OCI-LY3 (cell line): ENCODE measurements around the gene RELL2.

Experiments used
- H2AFZ ChIP-seq: fragments of 200-600, 300-600 bp; shearing (Covaris generic); 2 replicates; pipeline ENCODE4 v1.6.0; 2014; ENCODE audit warnings: antibody characterized with exemption, low read depth, low read length
- H3K27ac ChIP-seq: fragments of 200-600, 300-600 bp; sonication (generic); 2 replicates; pipeline ENCODE4 v1.5.1; 2014; ENCODE audit warnings: mild to moderate bottlenecking, low read length, moderate library complexity, mixed read lengths
- H3K27me3 ChIP-seq: fragments of 200-600, 300-600 bp; sonication (generic); 2 replicates; pipeline ENCODE4 v1.6.1; 2014; ENCODE audit warnings: low read depth, low read length, mixed read lengths
- H3K36me3 ChIP-seq: fragments of 200-600, 300-600 bp; sonication (generic); replicated peaks from 2 replicates; pipeline ENCODE3; 2014; ENCODE audit warnings: low read depth, low read length, mixed read lengths
- H3K4me1 ChIP-seq: fragments of 300-600, 200-600 bp; sonication (generic); 2 replicates; pipeline ENCODE4 v1.6.1; 2014; ENCODE audit warnings: low read length, mixed read lengths
- H3K4me2 ChIP-seq: fragments of 200-600, 300-600 bp; sonication (generic); 2 replicates; pipeline ENCODE4 v1.6.1; 2014; ENCODE audit warnings: low read length, mixed read lengths
- H3K4me3 ChIP-seq: fragments of 300-600, 200-600 bp; sonication (generic); 2 replicates; pipeline ENCODE4 v1.5.1; 2014; ENCODE audit warnings: antibody characterized with exemption, mild to moderate bottlenecking, low read length, moderate library complexity
- H3K79me2 ChIP-seq: fragments of 300-600, 200-600 bp; shearing (Covaris generic); 2 replicates; pipeline ENCODE4 v1.6.1; 2014; ENCODE audit warnings: mild to moderate bottlenecking, low read length, mixed read lengths
- H3K9ac ChIP-seq: fragments of 300-600, 200-600 bp; shearing (Covaris generic); 2 replicates; pipeline ENCODE4 v1.6.0; 2014; ENCODE audit warnings: mild to moderate bottlenecking, low read length, moderate library complexity
- H3K9me3 ChIP-seq: fragments of 200-600, 300-600 bp; shearing (Covaris generic); 2 replicates; pipeline ENCODE4 v1.6.1; 2014; ENCODE audit warnings: low read length, mixed read lengths; ENCODE audit not compliant: insufficient read depth
- H4K20me1 ChIP-seq: fragments of 200-600, 300-600 bp; sonication (generic); 2 replicates; pipeline ENCODE4 v1.6.1; 2016; ENCODE audit warnings: low read length, mixed read lengths; ENCODE audit not compliant: insufficient read depth
- EZH2phosphoT487 ChIP-seq: fragments of 200-600 bp; shearing (Covaris generic); IDR thresholded peaks from 2 replicates; pipeline ENCODE4 v1.6.1; 2018; ENCODE audit warnings: antibody characterized with exemption, mixed run types, low read depth
- TF ChIP-seq, protein P1 (sequence below): fragments of 200-600, 300-600 bp; sonication (generic); IDR thresholded peaks from 2 replicates; pipeline ENCODE4 v1.5.1; 2014; ENCODE audit warnings: antibody characterized with exemption, low read length, low read depth

RELL2 gene

DNA sequence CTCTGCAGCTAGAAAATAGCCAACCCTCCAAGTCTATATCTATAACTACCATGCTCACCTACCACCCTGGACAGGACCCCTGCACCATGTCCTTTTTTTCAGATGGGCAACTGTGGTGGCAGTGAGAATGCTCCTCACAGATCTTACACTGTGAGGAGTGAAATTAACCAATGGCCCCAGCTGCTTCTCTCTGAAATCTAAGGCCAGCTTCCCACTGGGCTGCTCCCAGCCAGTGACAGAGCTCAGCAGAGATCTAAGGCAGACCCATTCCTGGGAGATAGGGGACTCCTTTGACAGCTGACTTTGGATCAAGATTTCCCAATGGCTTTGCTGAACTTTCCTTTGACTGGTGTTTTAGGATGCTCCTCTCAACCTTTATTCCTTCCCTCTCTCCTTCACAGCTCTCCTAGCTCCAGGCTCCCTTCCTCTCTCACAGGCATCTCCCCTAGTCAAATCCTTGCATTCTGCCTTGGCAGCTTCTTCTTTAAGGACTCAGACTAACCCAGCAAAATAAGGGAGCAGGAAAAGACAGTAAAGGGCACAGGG, 46.9 kb downstream of the RELL2 start:
- Histone ChIP-seq H2AFZ (no peak overlapping the region), H3K9me3 (no peaks in the 10 kb centered on the region), H3K4me1 (peaks cover 4% of the 10 kb centered on the region; the same call in 1 of the 2 replicates), H3K4me2 (no peak overlapping the region), H3K36me3 (no peaks in the 10 kb centered on the region), H3K27ac (no peak overlapping the region), H3K4me3 (no peak overlapping the region), H3K79me2 (no peaks in the 10 kb centered on the region), H4K20me1 (no peaks in the 10 kb centered on the region), H3K9ac (no peak overlapping the region), H3K27me3 (no peaks in the 10 kb centered on the region)
- TF ChIP-seq EZH2phosphoT487: no peak
- TF ChIP-seq, protein P1, sequence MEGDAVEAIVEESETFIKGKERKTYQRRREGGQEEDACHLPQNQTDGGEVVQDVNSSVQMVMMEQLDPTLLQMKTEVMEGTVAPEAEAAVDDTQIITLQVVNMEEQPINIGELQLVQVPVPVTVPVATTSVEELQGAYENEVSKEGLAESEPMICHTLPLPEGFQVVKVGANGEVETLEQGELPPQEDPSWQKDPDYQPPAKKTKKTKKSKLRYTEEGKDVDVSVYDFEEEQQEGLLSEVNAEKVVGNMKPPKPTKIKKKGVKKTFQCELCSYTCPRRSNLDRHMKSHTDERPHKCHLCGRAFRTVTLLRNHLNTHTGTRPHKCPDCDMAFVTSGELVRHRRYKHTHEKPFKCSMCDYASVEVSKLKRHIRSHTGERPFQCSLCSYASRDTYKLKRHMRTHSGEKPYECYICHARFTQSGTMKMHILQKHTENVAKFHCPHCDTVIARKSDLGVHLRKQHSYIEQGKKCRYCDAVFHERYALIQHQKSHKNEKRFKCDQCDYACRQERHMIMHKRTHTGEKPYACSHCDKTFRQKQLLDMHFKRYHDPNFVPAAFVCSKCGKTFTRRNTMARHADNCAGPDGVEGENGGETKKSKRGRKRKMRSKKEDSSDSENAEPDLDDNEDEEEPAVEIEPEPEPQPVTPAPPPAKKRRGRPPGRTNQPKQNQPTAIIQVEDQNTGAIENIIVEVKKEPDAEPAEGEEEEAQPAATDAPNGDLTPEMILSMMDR: no peak

DNA sequence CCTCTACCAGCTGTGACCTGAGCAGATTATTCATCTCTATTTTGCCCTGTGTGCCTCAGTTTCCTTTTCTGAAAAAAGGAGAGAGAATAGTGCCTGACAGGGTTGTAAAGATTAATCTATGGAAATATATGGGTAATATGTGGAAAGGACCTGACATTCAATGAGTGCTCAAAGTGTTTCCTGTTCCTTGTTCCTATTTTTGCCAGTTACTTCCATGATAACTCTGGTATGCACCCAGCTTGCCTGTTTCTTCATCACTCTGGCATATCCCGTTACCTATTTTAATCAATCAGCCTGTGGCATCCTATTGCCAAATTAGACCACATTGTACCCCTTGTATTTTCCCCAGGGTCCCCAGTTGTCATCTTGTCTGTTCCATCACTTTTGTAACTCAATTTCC, 48.8 kb downstream of the RELL2 start:
- Histone ChIP-seq H3K4me3 (no peak overlapping the region), H3K27me3 (peaks cover 4% of the 10 kb centered on the region), H3K79me2 (no peaks in the 10 kb centered on the region), H3K36me3 (no peaks in the 10 kb centered on the region), H3K9ac (no peak overlapping the region), H3K27ac (no peak overlapping the region), H3K4me2 (no peak overlapping the region), H2AFZ (no peak overlapping the region), H4K20me1 (no peaks in the 10 kb centered on the region), H3K9me3 (no peaks in the 10 kb centered on the region), H3K4me1 (peaks cover 4% of the 10 kb centered on the region; the same call in 1 of the 2 replicates)
- TF ChIP-seq, protein P1: no peak

DNA sequence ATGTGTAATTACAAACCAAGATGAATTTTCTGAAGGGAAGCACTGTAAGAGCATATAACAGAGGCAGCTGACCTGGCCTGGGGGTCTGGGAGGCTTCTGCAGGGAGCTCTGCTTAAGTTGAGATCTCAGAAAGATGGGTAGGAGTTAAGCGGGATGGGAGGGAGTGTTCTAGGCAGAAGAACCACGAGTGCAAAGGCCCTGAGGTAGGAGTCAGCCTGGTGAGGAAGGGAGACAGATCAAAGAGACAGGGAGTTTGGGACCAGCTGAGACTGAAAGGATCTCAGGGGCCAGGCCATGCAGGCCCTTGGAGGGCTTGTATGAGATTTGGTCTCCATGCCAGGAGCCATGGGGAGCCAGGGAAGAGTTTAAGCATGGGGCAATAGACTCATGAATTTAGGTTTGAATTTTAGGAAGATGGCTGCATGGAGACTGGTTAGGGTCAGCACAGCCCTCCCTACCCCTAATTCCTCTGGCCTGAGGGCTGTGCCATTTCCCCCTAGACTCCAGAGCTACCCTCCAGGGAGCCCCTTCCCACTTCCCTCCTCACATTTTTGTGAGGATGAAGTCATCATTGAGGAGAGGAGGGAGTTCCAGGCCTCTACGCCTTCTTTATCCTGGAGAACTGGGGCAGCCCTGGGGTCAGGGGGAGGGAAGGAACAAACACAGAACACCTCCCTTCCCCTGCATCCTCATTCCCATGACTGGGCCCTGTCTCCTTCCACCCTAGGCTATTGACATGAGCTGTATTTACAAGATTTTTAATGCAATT, 50.0 kb downstream of the RELL2 start:
- Histone ChIP-seq H3K4me1 (peaks cover 4% of the 10 kb centered on the region; the same call in 1 of the 2 replicates), H3K27me3 (peaks cover 14% of the 10 kb centered on the region), H4K20me1 (no peaks in the 10 kb centered on the region), H3K36me3 (no peaks in the 10 kb centered on the region), H3K4me3 (no peak overlapping the region), H3K9me3 (no peaks in the 10 kb centered on the region), H2AFZ (no peak overlapping the region), H3K27ac (no peak overlapping the region), H3K79me2 (no peaks in the 10 kb centered on the region), H3K4me2 (no peak overlapping the region), H3K9ac (no peak overlapping the region)
- TF ChIP-seq, protein P1: no peak
- TF ChIP-seq EZH2phosphoT487: no peak
